CD8-positive, alpha-beta memory T cell (primary cell): Measurements from ENCODE around the gene PIP4K2C. TPM values are rescaled to one million over a fixed set of nuclear protein-coding genes. Genes with fewer than 3 reads are reported as not detected.

Experiments
- CTCF ChIA-PET: fragments of 350-600 bp; sonication (Branson Sonifier 250); formaldehyde crosslinking; loops from one replicate; lab custom pipeline; 2021; ENCODE audit warnings: antibody characterized with exemption; lab: Charles Lee
- POLR2A ChIA-PET: fragments of 350-600 bp; sonication (Branson Sonifier 250); formaldehyde crosslinking; loops from one replicate; lab custom pipeline; 2021; ENCODE audit warnings: antibody characterized with exemption; lab: Charles Lee
- DNase-seq, 5 donors: peaks; one replicate each; pipeline versions ENCODE4 v3.0.0 to v3.0.0-alpha.2; 2020 to 2022; ENCODE audit warnings: mixed read lengths in 1 of 5
- H3K27ac ChIP-seq: one replicate; pipeline ENCODE4 v1.7.0; 2013; ENCODE audit warnings: low read depth, mild to moderate bottlenecking, low read length, moderate library complexity
- H3K27me3 ChIP-seq: 2 replicates; pipeline ENCODE4 v1.7.0; 2013; ENCODE audit warnings: low read length, mild to moderate bottlenecking; ENCODE audit not compliant: insufficient read depth, poor library complexity, severe bottlenecking
- H3K36me3 ChIP-seq: 2 replicates; pipeline ENCODE4 v1.7.0; 2013; ENCODE audit warnings: mild to moderate bottlenecking, low read length, moderate library complexity; ENCODE audit not compliant: insufficient read depth
- H3K4me1 ChIP-seq: 2 replicates; pipeline ENCODE4 v1.7.0; 2013; ENCODE audit warnings: mild to moderate bottlenecking, low read length, moderate library complexity; ENCODE audit not compliant: insufficient read depth
- H3K4me3 ChIP-seq: 2 replicates; pipeline ENCODE4 v1.7.0; 2013; ENCODE audit warnings: mild to moderate bottlenecking, low read length
- H3K9me3 ChIP-seq: 2 replicates; pipeline ENCODE4 v1.7.0; 2013; ENCODE audit warnings: mild to moderate bottlenecking, low read length
- H3K27ac Mint-ChIP-seq, 8 donors: one replicate each; pipeline ENCODE4 v1.8.0; 2020 to 2021; ENCODE audit warnings: mixed read lengths in 8 of 8, mild to moderate bottlenecking in 6 of 8, inconsistent platforms in 3 of 8, moderate library complexity in 3 of 8
- H3K27me3 Mint-ChIP-seq, 2 donors: one replicate each; pipeline ENCODE4 v1.8.0; 2020 to 2021; ENCODE audit warnings: mixed read lengths in 2 of 2, mild to moderate bottlenecking in 1 of 2, moderate library complexity in 1 of 2
- H3K36me3 Mint-ChIP-seq, 3 donors: one replicate each; pipeline ENCODE4 v1.8.0; 2020 to 2021; ENCODE audit warnings: mixed read lengths in 3 of 3, inconsistent platforms in 1 of 3, mild to moderate bottlenecking in 1 of 3
- H3K4me1 Mint-ChIP-seq, 3 donors: one replicate each; pipeline ENCODE4 v1.8.0; 2020 to 2021; ENCODE audit warnings: mixed read lengths in 3 of 3, inconsistent platforms in 1 of 3, mild to moderate bottlenecking in 1 of 3
- H3K4me3 Mint-ChIP-seq, 7 donors: one replicate each; pipeline ENCODE4 v1.8.0; 2020 to 2021; ENCODE audit warnings: mixed read lengths in 7 of 7, mild to moderate bottlenecking in 6 of 7, moderate library complexity in 4 of 7, inconsistent platforms in 2 of 7
- H3K9me3 Mint-ChIP-seq, 5 donors: one replicate each; pipeline ENCODE4 v1.8.0; 2020 to 2022; ENCODE audit warnings: mixed read lengths in 5 of 5, mild to moderate bottlenecking in 3 of 5, moderate library complexity in 2 of 5, inconsistent platforms in 1 of 5
- polyA plus RNA-seq: library from polyadenylated mRNA; unstranded; fragments of 300-500 nt; fragmentation: Illumina TruSeq; gene quantifications from one replicate; pipeline ENCODE4 v1.2.3, GENCODE V29; 2021
- total RNA-seq, 2 experiments: library from RNA; stranded (reverse); gene quantifications; one replicate each; pipeline ENCODE4 v1.2.3, GENCODE V29; 2021

PIP4K2C gene
- total and polyA plus RNA-seq, 3 experiments from 2014 or later, result 24.7 to 40.6 (median 29.7) TPM

DNA sequence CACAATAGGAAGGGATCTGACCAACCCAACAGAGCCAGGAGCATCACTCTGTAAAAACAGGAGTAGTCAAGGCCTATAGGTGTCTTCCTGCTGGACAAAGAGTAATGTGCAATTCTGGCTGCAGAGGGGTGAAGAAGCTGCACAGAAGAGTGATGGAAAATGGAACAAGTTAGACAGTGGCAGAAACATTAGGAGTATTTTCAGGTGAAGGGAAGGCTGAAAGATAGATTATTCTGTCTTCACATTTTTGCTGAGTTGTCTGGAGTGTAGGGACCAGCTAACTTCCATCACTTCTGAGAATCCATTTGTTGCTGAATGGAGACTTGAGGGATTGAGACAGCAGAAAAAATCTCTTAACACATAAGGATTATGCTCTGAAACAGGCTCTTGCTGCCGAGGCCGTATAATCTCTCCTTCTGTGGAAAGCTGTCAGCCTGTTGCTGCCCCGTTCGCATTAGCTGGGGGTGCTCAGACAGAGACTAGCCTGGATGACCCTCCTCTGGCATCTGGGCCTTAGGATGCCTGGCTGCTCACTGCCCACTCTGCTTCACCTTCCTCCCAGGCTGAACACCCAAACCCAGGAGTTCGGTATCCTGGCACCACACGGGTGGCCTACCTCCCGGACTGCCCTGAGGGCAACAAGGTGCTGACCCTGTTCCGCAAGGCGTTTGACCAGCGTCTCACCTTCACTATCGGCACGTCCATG lies 17.1 kb downstream of the PIP4K2C start:
- Mint-ChIP-seq H3K4me3 (peak overlapping the region in 1 of 7 donors; percentile 69), H3K9me3 (no peaks in the 10 kb centered on the region), H3K27me3 (peaks cover 4 to 17% of the 10 kb centered on the region in 2 donors), H3K27ac (peak overlapping the region in 4 of 8 donors; percentile 1 to 64 (median 40)), H3K4me1 (peaks cover 30 to 49% (median 36%) of the 10 kb centered on the region in 3 donors), H3K36me3 (peaks cover 0 to 18% (median 6%) of the 10 kb centered on the region in 3 donors)
- POLR2A ChIA-PET, result no interaction called here
- no peak for DNase-seq
- CTCF ChIA-PET, result interaction anchor here (0.7 to 3.0 kb wide), 5 partner anchors 24 to 331 kb away, joined by 3 to 12 read pairs (median 3); no protein-coding TSS in a partner anchor
- Histone ChIP-seq H3K9me3 (no peaks in the 10 kb centered on the region), H3K27me3 (peaks cover 4% of the 10 kb centered on the region), H3K4me1 (peaks cover 35% of the 10 kb centered on the region), H3K36me3 (no peaks in the 10 kb centered on the region), H3K4me3 (no peak overlapping the region), H3K27ac (no peak overlapping the region)

DNA sequence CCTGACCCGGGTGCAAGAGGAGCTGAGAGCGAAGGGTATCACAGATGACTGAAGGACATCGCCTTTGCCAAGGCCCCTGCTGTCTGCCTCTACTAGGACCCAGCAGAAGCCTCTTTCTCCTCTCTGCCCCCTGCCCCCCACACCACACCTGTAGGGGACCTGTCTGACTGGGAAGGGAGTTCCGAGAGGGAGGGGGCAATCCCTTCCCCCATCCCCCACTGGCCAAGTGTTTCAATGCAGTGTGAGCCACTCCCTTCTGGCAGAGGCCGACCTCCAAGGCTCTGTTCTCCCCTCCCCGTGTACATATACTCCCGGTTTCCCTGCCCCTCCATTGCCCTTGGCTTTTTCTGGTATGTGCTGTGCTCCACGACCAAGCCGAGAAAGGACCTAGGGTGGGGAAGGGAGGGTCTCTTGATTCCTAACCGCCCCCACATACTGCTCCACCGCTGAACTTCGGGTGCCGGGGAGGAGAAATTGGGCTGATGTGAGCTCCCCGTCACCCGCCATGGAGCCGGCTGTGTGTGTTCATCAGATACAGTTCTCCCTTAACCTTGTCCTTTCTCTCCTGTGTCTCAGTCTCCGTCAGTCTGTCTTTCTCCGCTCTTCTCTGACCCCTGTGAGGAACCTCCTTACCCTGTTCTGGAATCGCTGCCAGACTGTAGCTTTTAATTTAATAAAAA lies 18.2 kb downstream of the PIP4K2C start:
- Mint-ChIP-seq H3K9me3 (no peaks in the 10 kb centered on the region), H3K4me1 (peaks cover 19 to 37% (median 25%) of the 10 kb centered on the region in 3 donors), H3K4me3 (peak overlapping the region in 1 of 7 donors; percentile 69), H3K27me3 (peaks cover 4 to 21% of the 10 kb centered on the region in 2 donors), H3K27ac (no peak overlapping the region), H3K36me3 (peaks cover 0 to 18% (median 6%) of the 10 kb centered on the region in 3 donors)
- ChIA-PET CTCF (interaction anchor here (1.4 kb wide), 1 partner anchor 25 kb away, joined by 7 read pairs; no protein-coding TSS in a partner anchor), POLR2A (interaction anchor here (2.3 kb wide), 1 partner anchor 18 kb away, joined by 6 read pairs; the partner anchor contains the start of gene PIP4K2C)
- no peak for DNase-seq
- Histone ChIP-seq H3K4me1 (peaks cover 23% of the 10 kb centered on the region), H3K27ac (no peak overlapping the region), H3K27me3 (peaks cover 4% of the 10 kb centered on the region), H3K4me3 (no peak overlapping the region), H3K9me3 (no peaks in the 10 kb centered on the region), H3K36me3 (no peaks in the 10 kb centered on the region)

DNA sequence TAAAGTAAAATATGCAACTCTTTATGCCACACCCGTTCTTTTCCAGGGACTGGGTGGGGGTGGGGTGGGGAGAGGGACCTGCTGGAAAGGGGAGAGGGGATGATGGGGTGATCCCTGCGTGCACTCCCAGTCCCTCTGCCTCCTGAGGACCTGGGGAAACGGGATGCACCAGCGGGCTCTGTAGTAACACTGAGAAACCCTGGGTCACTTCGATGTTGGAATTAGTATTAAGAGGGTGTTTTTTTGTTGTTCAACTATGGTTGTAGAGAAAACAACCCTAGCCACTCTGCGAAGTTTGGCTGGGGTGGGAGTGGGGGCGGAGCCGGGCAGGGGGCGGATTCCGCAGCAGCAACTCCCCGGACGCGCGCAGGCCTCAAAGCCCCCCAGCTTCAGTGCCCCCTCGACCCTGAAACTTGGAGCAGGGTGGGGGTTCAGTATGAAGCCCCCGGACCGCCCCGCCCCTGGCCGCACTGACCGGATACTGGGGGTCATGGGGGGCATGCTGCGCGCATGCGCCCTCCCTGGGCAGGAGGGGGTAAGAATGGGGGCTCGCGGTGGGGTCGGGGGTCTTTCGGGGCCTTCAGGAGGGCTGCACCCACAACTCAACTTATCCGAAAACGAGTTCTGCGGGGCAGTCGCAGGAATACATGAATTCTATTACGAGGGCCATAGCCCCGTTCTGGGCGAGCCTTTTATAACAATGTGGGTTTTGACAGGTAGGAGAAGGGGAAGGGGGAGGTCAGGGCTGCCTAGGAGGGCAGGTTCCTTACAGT lies 19.0 kb downstream of the PIP4K2C start:
- Mint-ChIP-seq H3K36me3 (peaks cover 0 to 18% (median 6%) of the 10 kb centered on the region in 3 donors), H3K9me3 (no peaks in the 10 kb centered on the region), H3K4me3 (peak overlapping the region; percentile 60 to 88 (median 78)), H3K27me3 (peaks cover 6 to 24% of the 10 kb centered on the region in 2 donors), H3K27ac (peak overlapping the region in 2 of 8 donors; percentile 31 to 82), H3K4me1 (peaks cover 16 to 31% (median 24%) of the 10 kb centered on the region in 3 donors)
- Histone ChIP-seq H3K4me1 (peaks cover 19% of the 10 kb centered on the region), H3K27ac (no peak overlapping the region), H3K9me3 (no peaks in the 10 kb centered on the region), H3K4me3 (no peak overlapping the region), H3K36me3 (no peaks in the 10 kb centered on the region), H3K27me3 (peaks cover 4% of the 10 kb centered on the region)
- no peak for DNase-seq
- CTCF ChIA-PET, result interaction anchor here (1.4 to 1.5 kb wide), 2 partner anchors 11 to 26 kb away, joined by 3 to 7 read pairs; no protein-coding TSS in a partner anchor
- POLR2A ChIA-PET, result interaction anchor here (2.3 kb wide), 1 partner anchor 19 kb away, joined by 6 read pairs; the partner anchor contains the start of gene PIP4K2C

DNA sequence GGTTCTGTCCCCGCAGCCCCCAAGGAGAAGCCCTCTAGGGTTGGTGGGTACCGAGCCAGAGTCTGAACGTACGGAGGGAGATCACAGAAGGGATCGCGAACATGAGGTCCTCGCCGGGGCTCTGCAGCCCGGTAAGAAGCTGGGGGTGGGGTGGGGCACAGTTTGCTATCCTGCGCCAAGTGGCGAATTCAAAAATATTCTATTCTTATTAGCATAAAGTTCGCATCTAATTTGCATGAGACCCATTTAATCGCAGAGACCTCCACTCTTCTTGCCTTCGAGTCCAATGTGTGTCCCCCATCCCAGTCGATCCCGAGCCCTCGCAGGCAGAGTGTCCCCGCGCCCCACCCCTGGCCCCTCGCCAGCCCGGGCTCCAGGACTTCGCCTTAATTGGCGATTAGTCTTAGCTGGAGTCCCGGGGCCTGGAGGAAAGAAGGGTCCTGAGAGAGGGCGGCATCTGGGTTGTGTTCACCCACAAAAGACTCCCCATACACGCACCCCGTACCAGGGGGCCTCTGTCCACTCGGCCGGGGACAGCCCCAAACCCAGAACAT lies 19.6 kb downstream of the PIP4K2C start:
- H3K27ac Mint-ChIP-seq, result peak overlapping the region in 4 of 8 donors; percentile 31 to 82 (median 65)
- Histone ChIP-seq H3K9me3 (no peaks in the 10 kb centered on the region), H3K4me1 (peaks cover 13% of the 10 kb centered on the region), H3K27me3 (peaks cover 4% of the 10 kb centered on the region), H3K4me3 (peak overlapping the region; percentile 46), H3K27ac (no peak overlapping the region), H3K36me3 (no peaks in the 10 kb centered on the region)
- peaks cover 9 to 24% (median 18%) of the 10 kb centered on the region in 3 donors for H3K4me1 Mint-ChIP-seq
- ChIA-PET POLR2A (interaction anchor here (1.0 to 2.3 kb wide), 2 partner anchors 19 to 131 kb away, joined by 3 to 6 read pairs; partner anchors contain the start of gene PIP4K2C), CTCF (interaction anchor here (1.1 to 1.5 kb wide), 2 partner anchors 10 to 27 kb away, joined by 3 read pairs; no protein-coding TSS in a partner anchor)
- H3K27me3 Mint-ChIP-seq, result peaks cover 8 to 28% of the 10 kb centered on the region in 2 donors
- no peaks in the 10 kb centered on the region for H3K9me3 Mint-ChIP-seq
- H3K4me3 Mint-ChIP-seq, result peak overlapping the region; percentile 60 to 88 (median 78)
- H3K36me3 Mint-ChIP-seq, result peaks cover 0 to 18% (median 6%) of the 10 kb centered on the region in 3 donors
- DNase-seq, result no peak

DNA sequence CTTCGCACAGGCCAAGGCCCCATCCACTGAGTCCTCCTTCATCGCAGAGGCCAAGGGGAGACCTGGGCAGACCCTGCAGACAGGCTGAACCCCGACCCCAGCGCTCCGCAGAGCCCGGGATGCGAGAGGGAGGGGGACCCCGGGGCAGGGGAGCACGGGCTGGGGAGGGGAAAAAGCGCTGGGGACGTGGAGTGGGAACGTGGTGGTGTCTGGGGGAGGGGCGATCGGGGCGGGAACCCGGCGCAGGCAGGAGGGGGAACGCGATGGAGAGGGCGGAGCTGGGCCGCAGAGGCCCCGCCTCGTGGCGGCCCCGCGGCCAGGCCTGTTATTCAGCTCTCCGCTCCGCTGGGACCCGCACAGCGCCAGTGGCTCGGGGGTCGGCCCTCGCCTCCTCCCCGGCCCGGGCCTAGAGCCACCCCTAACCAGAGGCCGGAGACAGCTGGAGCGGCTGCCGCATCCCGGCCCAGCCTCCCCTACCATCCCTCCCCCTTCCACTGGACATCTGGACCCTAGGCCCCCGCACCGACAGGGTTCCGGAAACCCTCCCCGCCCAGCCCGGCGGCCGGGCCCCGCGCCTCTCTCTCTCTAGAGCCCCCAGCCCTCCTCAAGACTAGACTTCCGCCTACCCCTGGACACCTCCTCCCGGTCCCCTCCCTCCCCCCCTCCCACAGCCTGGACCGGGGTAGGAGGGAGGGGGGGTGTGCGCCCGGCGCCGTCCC lies 20.3 kb downstream of the PIP4K2C start, which contains the start of gene ARHGEF25:
Gene ARHGEF25 (plus strand): TSS at position 328 of the 719 bp plus-strand sequence. CDS start 460 bp downstream, outside the sequence.
- peaks cover 0 to 16% (median 6%) of the 10 kb centered on the region in 3 donors for H3K36me3 Mint-ChIP-seq
- H3K36me3 ChIP-seq, result no peaks in the 10 kb centered on the region
- DNase-seq, result peak in 2 of 5 donors; percentile 44 to 66
- ChIA-PET CTCF (interaction anchor here (1.1 to 1.5 kb wide), 3 partner anchors 10 to 129 kb away, joined by 3 read pairs; no protein-coding TSS in a partner anchor), POLR2A (interaction anchor here (0.5 to 2.3 kb wide), 3 partner anchors 20 to 130 kb away, joined by 3 to 6 read pairs (median 3); partner anchors contain the start of gene PIP4K2C)
- H3K4me1 Mint-ChIP-seq, result peaks cover 5 to 18% (median 12%) of the 10 kb centered on the region in 3 donors
- H3K27me3 ChIP-seq, result peaks cover 4% of the 10 kb centered on the region
- peaks cover 8 to 31% of the 10 kb centered on the region in 2 donors for H3K27me3 Mint-ChIP-seq
- no peak within 1 kb of the TSS for H3K27ac ChIP-seq
- peak within 1 kb of the TSS; percentile 74 to 94 (median 80) for H3K4me3 Mint-ChIP-seq
- peak within 1 kb of the TSS; percentile 46 for H3K4me3 ChIP-seq
- peaks cover 10% of the 10 kb centered on the region for H3K4me1 ChIP-seq
- H3K9me3 ChIP-seq, result no peaks in the 10 kb centered on the region
- no peaks in the 10 kb centered on the region for H3K9me3 Mint-ChIP-seq
- H3K27ac Mint-ChIP-seq, result peak within 1 kb of the TSS in 4 of 8 donors; percentile 31 to 84 (median 77)

DNA sequence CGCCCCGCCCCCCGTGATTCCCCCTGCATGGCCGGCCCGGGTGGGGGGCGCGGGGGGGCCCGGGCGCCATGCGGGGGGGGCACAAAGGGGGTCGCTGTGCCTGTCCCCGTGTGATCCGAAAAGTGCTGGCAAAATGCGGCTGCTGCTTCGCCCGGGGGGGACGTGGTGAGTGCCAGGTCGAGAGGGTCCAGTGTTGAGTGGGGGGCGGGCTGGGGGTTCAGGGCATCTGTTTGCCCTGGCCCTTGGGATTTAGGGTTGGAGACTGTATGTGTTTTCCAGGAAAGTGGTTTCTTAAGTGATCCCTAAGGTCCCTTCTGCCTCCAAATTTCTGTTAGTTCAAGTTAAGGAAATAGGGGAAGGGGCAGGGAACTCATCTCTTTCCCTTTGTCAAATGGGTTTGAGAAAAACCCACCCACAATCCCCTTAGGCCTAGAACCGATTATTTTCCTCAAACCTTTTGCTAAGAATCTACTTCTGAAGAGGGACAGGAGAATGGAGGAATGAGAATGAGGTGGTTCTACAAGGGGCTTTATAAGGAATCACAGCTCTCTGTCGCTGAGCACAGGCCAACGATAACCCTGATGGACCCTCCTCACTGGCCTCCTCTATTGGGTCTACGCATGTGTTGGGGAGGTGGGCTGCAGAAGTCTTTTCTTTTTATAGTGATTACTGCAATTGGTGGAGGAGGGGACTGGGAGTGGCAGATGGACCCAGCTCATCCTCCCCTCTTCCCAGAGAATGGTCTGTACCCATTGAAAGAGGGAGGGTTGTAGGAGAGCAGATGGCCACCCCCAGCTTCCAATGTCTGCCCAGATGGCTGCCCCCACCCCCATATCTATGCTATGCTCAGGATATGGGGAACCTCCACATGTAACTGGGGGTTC lies 21.1 kb downstream of the PIP4K2C start:
- Mint-ChIP-seq H3K36me3 (peaks cover 0 to 14% (median 4%) of the 10 kb centered on the region in 3 donors), H3K9me3 (no peaks in the 10 kb centered on the region), H3K4me1 (peaks cover 5 to 13% (median 7%) of the 10 kb centered on the region in 3 donors), H3K27me3 (peaks cover 13 to 35% of the 10 kb centered on the region in 2 donors), H3K4me3 (peak overlapping the region; percentile 67 to 94 (median 78)), H3K27ac (peak overlapping the region in 2 of 8 donors; percentile 72 to 84)
- no peaks in the 10 kb centered on the region for H3K9me3 ChIP-seq
- no peak for DNase-seq
- peaks cover 4% of the 10 kb centered on the region for H3K27me3 ChIP-seq
- H3K4me3 ChIP-seq, result no peak overlapping the region
- H3K27ac ChIP-seq, result no peak overlapping the region
- no peaks in the 10 kb centered on the region for H3K36me3 ChIP-seq
- peaks cover 10% of the 10 kb centered on the region for H3K4me1 ChIP-seq
- ChIA-PET POLR2A (interaction anchor here (0.5 to 2.3 kb wide), 3 partner anchors 21 to 861 kb away, joined by 3 to 10 read pairs (median 6); partner anchors contain the start of gene PIP4K2C), CTCF (interaction anchor here (0.9 to 1.5 kb wide), 4 partner anchors 9 to 129 kb away, joined by 3 to 7 read pairs (median 3); no protein-coding TSS in a partner anchor)
